Measurements from ENCODE around the gene FKBP15. TPM values are rescaled to one million over a fixed set of nuclear protein-coding genes. Genes with fewer than 3 reads are reported as not detected.

Gene FKBP15
- total and polyA plus RNA-seq, 2 of the 4 experiments (the other 2 are of a cell fraction), result 20.4 to 25.5 TPM

GRCh38 chr9:113154946-113155345 lies 66.1 kb downstream of the FKBP15 start:
- DNase-seq (peak; percentile 31), ATAC-seq (ENCODE audit: low read depth) (peak; percentile 7; the same call in 1 of the 2 replicates)
- Histone ChIP-seq H3K4me2 (ENCODE audit: low read depth, low read length) (no peak overlapping the region), H3K23ac (ENCODE audit: low read depth, low read length) (no peak overlapping the region), H4K5ac (ENCODE audit: low read depth, low read length) (no peak overlapping the region), H3K36me3 (ENCODE audit: control insufficient read depth, insufficient read depth, low read length) (peaks cover 7% of the 10 kb centered on the region), H2BK5ac (ENCODE audit: low read depth, low read length, poor library complexity, severe bottlenecking) (no peak overlapping the region), H2AK5ac (ENCODE audit: low read depth, low read length) (no peak overlapping the region; the same call in 1 of the 2 replicates), H3K9me3 (ENCODE audit: control insufficient read depth, insufficient read depth, low read length) (no peaks in the 10 kb centered on the region), H3K4me3 (ENCODE audit: insufficient read depth, low read depth, low read length) (no peak overlapping the region), H3K27me3 (ENCODE audit: control insufficient read depth, insufficient read depth, low read length) (no peaks in the 10 kb centered on the region), H2BK20ac (ENCODE audit: low read depth, low read length) (no peak overlapping the region), H3K4me1 (ENCODE audit: control insufficient read depth, insufficient read depth, low read length) (peaks cover 6% of the 10 kb centered on the region; the same call in 1 of the 2 replicates), H4K91ac (ENCODE audit: insufficient read depth, low read depth, low read length) (no peak overlapping the region), H3K79me1 (ENCODE audit: low read depth in 1 of 2, low read length in 2 of 2) (peaks cover 0 to 23% of the 10 kb centered on the region in 2 experiments; a peak in 2 of 4 replicates), H3K9ac (ENCODE audit: low read depth, low read length) (no peak overlapping the region), H4K20me1 (ENCODE audit: insufficient read depth, low read length) (peaks cover 3% of the 10 kb centered on the region; the same call in 1 of the 2 replicates), H4K8ac (ENCODE audit: low read depth in 2 of 2, low read length in 2 of 2) (no peak overlapping the region), H3K14ac (replicated peaks; ENCODE audit: low read depth, low read length) (no peak overlapping the region), H3K9me1 (ENCODE audit: insufficient read depth, low read length) (peaks cover 6% of the 10 kb centered on the region; the same call in 1 of the 2 replicates), H2AK9ac (replicated peaks; ENCODE audit: low read depth, low read length, poor library complexity) (no peak overlapping the region), H3K27ac (ENCODE audit: insufficient read depth, low read length) (no peak overlapping the region; the same call in 1 of the 2 replicates), H2AFZ (replicated peaks; ENCODE audit: low read length, poor library complexity) (no peak overlapping the region), H2BK120ac (ENCODE audit: low read depth, low read length) (no peak overlapping the region), H3K56ac (ENCODE audit: extremely low read depth, insufficient read depth, low read length) (no peak overlapping the region), H3K18ac (ENCODE audit: low read depth, low read length) (no peak overlapping the region), H3K4ac (ENCODE audit: low read depth, low read length) (no peak overlapping the region), H2BK15ac (ENCODE audit: low read depth, low read length) (no peak overlapping the region)
- TF ChIP-seq CTCF (conservative IDR thresholded peaks at IDR 0.05; ENCODE audit: low read depth, low read length) (no peak), CEBPB (IDR thresholded peaks at IDR 0.05; ENCODE audit: low read depth, low read length) (peak; percentile 77), RFX5 (IDR thresholded peaks at IDR 0.05; ENCODE audit: low read depth, low read length) (no peak)
- in situ Hi-C loops (cut with MboI; ENCODE audit: low sequenced_read_pairs), result no loop called here
- ChIA-PET CTCF (no interaction called here), POLR2A (ENCODE audit: unreplicated experiment) (no interaction called here)
- intact Hi-C loops (cut with micrococcal nuclease), result no loop called here
- WGBS, 2 experiments (ENCODE audit: extremely low coverage in 2 of 2, insufficient read length in 1 of 2), result no CpG with 5 or more reads among the region's 2 CpGs
- BruUV-seq (replicated peaks), result no TSS peak
- dilution Hi-C loops (cut with HindIII; ENCODE audit: low sequenced_read_pairs, unreplicated experiment), result no loop called here

All from IMR-90 (cell line).